ENCODE data around the gene TYK2.
"Not testable (repeated sequence)": the region's sequence is repeated elsewhere in the genome, so short reads cannot be mapped to it uniquely, and the experiment has no call there.

TYK2 gene

DNA sequence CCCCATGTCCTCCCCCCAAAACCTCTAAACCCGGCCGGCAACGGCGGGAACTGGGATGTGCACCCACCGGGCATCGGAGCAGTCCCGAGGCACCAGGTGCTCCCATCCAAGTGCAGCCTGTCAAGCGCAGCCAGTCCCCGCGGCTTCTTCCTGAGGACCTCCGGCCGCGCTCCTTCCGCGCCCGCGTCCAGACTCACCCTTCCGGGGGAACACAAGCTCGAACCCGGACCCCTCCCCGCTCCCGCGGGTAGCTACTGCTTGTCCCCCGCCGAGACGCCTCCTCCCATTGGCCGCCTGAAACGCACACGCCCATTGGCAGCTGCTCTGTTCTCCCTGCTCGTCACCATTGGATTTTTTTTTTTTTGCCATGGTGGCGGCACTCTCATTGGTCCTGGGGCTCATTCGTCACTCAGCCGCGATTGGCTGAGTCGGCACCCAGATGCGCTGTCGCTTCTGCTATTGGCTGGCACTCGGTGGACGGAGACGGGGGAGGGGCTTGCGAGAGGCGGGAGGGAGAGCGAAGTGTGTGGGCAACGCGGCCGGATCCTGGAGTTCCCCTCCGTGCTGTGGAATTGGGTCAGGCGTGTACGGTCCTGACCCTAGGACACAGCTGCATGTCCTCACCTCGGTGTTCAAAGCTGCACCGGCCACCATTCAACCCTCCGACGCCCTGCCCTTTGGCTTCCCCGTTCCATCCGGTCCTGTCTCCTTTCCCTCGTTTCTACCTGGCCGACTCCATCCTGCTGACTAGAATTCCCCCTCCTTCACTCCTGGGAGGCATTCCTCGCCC is at the start of gene TYK2:
TSS of gene TYK2 (minus strand) at position 260 of the 790 bp plus-strand sequence. CDS start 2,166 bp downstream, outside the sequence.
- DNase-seq (ENCODE audit: low spot score), result peak; percentile 97

DNA sequence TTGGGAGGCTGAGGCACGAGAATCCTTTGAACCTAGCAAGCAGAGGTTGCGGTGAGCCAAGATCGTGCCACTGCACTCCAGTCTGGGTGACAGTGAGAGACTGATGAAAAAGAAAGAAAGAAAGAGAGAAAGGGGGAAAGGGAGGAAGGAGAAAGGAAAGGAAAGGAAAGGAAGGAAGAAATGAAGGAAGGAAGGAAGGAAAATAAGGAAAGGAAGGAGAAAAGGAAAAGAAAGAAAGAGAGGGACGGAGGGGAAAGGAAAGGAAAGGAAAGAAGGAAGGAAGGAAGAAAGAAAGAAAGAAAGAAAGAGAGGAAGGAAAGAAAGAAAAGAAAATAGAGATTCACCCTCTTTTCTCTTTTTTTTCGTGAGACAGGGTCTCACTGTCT is 48.6 kb upstream of the TYK2 start:
- DNase-seq (ENCODE audit: low spot score), result no peak

DNA sequence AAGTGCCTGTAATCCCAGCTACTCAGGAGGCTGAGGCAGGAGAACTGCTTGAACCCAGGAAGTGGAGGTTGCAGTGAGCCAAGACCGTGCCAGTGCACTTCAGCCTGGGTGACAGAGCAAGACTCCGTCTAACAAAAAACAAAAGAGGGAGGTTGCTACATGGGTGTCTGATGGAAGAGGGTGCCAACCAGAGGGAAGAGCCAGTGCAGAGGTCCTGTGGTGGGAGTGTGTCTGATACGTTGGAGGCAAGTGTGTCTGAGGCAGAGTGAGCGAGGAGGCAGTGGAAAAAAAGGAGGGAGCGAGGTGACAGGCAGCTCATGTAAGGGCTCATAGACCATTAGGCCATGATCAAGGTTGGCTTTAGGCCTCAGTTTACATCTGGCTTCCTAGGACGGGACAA is 46.8 kb upstream of the TYK2 start:
- no peak for DNase-seq (ENCODE audit: low spot score)

DNA sequence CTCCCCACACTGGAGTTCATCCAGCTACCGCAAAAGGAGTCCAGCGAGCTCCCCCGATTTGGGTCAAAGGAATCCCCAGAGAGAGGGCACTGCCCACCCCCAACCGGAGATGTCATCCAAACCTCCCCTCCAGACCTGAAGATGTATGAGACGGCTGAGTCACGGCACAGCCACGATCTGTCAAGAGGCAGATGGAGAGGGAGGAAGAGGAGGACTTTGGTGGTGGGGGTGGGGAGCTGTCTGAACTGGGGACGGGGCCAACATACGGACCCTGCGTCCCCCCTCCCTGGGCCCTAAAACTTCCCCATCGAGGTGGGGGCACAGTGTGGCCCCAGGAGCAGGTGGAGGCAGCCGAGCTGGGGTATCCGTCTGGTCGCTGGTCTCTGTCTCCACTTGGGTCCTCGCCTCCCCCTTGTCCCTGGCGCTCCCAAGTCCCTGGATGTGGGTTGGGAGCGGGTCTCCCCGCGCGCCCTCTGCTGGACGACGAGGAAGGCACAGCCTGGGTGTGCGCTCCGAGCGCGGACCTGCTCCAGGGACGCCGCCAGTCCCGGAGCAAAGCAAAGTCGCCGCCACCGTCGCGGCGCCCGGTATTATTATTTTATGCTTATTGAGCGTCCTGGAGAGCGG is 43.8 kb upstream of the TYK2 start:
- peak; percentile 77 for DNase-seq (ENCODE audit: low spot score)

DNA sequence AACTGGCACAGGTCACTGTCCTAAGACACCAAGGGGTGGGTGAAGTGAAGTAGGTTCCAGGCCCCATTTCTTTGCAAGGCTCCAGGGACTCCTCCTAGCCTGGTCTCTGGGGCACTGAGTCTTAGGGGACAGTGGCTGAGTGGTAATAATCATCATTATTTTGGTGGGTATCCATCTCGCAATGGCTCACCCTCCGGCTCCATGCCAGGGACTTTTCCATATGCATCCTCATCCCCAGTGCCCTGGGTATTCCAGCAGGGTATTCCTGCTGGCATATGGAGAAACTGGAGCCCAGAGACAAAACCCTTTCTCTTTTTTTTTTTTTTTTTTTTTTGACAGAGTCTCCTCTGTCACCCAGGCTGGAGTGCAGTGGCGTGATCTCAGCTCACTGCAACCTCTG is 42.5 kb upstream of the TYK2 start:
- no peak for DNase-seq (ENCODE audit: low spot score)

DNA sequence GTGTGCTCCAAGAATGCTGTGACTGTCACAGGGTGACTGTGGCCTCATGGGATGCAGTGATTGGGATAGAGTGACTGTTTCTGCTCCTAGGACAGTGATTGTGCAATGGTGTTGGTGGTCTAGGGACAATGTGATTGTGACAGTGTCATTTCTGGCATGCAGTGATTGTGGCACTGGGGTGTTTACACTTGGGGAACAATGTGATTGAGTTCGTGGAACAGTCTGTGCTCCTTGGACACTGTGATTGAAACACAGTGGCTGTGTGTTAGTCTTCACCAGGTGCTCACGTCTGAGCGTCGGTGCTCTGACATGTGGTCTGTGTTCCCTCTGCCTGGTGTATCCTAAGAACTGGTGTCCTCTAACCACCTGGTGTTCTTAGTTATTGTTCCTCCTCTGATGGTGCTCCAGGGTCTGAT is 41.7 kb upstream of the TYK2 start:
- DNase-seq (ENCODE audit: low spot score), result no peak

DNA sequence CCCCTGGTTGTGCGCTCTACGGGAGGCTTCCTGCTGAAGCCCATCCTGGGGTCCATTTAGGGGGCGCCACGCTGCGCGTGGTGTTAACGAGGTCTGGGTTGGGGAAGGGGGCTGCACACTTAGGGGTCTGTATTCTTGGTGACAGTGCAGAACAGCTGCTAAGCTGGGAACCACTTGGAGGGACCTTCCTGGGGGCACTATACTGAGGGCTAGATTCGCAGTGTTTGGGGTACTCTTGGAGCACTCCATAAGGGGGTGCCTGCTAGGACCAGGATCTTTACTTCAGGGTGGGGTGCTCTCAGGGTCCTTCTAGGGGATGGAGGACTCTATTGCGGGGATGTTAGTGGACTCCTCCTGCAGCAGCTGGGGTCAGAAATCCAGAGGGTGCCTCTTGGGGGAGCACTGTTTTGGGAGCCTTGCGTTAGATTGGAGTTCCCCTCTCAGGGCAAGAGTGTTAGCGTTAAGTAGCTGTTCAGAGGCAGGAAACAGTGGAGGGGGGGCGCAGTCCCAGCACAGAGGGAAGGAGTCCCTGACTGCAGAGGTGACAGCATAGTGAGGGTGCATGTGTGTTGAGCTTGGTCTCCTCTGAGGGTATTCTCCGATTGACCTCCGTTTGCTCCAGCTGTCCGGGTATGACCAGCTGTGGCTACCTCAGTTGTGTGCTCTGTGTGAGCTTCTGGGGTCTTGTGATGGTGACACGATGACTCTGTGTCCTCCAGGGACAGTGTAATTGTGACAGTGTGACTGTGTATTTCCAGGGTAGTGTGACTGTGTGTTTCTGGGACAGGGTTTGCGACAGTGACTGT is 41.1 kb upstream of the TYK2 start:
- no peak for DNase-seq (ENCODE audit: low spot score)

DNA sequence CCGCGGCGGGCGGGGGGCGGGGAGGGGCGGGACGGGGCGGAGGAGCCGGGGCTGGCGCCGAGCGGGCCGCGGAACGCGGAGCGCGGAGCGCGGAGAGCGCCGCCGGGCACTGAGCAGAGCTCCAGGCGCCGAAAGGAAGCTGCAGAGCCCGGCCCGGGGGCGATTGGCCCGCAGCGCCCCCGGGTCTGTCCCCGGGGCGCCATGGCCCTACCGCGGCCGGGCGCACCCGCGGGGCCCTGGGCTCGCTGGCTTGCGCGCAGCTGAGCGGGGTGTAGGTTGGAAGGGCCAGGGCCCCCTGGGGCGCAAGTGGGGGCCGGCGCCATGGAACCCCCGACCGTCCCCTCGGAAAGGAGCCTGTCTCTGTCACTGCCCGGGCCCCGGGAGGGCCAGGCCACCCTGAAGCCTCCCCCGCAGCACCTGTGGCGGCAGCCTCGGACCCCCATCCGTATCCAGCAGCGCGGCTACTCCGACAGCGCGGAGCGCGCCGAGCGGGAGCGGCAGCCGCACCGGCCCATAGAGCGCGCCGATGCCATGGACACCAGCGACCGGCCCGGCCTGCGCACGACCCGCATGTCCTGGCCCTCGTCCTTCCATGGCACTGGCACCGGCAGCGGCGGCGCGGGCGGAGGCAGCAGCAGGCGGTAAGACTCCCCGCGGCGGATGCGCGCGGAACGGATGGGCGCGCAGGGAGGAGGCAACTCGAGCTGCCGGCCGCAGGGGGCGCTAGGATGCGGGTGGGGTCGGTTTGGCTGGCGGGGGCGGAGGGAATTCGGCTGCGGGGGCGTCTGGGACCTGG is 40.3 kb upstream of the TYK2 start, which contains the start of gene PDE4A:
TSS of gene PDE4A (plus strand) at position 95 of the 796 bp plus-strand sequence. CDS start at position 322, 227 bp downstream.
- DNase-seq (ENCODE audit: low spot score), result peak; percentile 54

DNA sequence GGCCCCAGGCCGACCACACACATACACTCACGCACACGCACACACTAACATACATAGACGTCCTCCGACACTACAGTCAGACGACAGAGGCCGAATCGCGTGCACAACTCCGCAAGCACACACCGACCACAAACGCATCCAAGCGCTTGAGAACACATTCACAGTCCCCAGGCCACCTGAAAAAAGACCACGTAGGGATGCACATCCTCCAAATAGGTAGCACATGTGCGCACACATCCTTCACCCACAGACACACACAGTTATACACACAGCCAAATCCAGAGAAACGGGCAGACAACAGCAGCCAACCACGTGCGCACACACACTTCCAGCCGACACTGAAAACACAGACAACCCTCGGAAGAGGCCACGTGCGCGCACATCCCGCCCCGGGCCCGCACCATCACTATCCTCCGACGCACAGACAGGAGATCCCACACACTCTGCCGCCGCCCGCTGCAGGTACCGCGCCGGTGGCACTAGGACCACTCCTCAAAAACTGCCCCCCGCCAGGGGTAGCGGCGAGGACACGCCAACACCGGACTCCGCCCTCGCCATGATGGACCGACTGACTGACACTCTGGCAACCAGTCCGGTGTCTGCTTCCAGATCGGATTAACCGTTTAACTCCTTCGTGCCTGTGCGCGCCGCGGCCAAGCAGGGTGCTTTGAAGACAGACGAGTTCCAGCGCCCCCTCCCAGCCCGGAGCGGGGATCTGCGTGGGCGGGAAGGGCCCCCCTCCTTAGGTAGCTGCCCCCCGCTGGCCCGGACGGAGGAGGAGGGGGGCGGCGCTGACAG is 39.5 kb upstream of the TYK2 start:
- peak; percentile 91 for DNase-seq (ENCODE audit: low spot score)

DNA sequence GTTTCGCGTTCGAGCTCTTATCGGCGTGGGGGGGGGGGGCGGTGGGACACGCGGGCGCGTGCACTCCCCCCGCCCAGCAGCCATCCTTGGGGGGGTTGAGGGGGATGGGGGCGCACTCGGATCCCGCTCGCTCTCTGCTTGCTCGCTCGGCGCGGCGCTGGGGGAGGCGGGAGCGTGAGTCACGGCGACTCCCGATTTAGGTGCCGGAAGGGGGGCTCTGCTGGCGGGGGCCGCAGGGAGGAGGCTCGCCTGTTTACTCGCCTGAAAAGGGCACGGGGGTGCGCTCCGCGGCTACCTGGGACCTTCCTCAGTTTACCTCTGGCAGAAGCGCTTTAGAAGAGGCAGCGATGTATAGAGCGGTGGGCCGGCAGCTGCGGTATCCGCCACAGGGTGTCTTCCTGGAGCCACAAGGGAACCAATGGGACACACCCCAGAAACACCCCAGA is 38.9 kb upstream of the TYK2 start:
- no peak for DNase-seq (ENCODE audit: low spot score)

DNA sequence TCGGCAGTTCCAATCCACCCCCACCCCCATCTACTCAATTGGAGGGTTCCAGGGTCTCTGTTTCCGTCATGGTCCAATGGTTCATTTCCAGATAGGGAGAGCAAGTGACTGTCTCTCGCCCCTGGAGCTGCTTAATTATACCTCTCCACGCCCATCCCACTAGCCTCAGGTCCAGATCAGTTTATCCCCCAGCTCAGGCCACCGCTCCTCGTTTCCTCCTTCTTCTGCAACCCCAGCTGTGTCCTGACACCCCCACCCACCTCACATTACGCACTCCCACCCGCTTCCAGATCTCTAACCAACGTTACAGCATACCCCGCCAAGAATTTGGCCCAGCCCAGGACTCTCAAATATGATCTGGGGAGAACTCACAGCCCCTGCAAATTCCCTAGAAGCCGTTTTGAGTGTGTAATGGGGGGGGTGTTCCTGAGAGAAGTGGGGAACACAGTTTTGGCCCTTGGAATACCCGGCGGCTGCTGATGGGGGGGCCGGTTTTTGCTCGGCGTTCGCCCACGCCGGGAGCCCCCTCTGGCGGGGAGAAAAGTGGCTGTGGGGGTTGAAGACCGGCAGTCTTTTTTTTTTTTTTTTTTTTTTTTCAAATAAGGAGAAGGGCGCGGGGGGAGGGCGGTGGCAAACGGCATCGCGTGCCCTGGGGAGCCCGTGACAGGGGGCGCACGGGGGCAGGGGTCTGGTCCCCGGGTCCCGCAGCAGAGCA is 38.3 kb upstream of the TYK2 start:
- DNase-seq (ENCODE audit: low spot score), result peak; percentile 55

DNA sequence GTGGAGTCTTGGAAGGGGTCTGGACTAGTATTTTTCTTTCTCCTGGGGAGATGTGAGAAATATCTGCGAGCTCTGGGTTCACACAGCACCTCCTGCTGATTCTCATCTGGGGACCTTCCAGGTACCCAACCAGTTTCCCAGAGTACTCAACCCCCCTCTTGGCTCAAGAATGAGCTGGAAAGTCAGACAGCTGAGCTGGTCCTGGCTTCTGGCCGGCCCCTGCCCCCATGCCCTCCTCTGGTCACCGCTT is 37.8 kb upstream of the TYK2 start:
- DNase-seq (ENCODE audit: low spot score), result no peak

DNA sequence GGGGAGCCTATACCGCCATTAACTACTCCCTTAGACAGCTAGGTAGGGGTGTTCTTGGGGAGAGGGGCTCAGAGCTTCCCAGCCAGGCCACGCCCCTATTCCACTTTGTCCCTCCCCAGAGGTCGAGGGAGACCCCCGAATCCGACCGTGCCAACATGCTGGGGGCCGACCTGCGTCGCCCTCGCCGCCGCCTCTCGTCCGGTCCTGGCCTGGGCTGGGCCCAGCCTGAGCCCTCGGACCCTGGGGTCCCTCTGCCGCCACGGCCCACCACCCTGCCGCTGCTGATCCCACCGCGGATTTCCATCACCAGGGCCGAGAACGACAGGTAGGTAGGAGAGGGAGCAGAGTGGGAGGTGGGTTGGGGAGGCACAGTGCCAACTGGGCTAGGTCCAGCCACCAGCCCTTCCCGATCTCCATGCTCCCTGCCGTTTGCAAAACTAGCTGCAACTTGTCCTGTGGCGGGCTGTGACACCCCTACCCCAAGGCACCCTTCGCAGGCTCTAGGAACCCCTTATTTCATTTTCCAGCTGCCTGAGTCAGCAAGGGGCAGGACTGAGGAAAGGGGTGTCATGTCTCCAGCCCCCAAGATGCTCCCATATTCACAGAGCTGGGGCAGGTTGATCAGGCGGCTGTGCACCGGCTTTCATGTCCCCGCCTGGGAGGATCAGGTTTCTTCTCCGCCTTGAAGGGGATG is 37.3 kb upstream of the TYK2 start:
- no peak for DNase-seq (ENCODE audit: low spot score)

DNA sequence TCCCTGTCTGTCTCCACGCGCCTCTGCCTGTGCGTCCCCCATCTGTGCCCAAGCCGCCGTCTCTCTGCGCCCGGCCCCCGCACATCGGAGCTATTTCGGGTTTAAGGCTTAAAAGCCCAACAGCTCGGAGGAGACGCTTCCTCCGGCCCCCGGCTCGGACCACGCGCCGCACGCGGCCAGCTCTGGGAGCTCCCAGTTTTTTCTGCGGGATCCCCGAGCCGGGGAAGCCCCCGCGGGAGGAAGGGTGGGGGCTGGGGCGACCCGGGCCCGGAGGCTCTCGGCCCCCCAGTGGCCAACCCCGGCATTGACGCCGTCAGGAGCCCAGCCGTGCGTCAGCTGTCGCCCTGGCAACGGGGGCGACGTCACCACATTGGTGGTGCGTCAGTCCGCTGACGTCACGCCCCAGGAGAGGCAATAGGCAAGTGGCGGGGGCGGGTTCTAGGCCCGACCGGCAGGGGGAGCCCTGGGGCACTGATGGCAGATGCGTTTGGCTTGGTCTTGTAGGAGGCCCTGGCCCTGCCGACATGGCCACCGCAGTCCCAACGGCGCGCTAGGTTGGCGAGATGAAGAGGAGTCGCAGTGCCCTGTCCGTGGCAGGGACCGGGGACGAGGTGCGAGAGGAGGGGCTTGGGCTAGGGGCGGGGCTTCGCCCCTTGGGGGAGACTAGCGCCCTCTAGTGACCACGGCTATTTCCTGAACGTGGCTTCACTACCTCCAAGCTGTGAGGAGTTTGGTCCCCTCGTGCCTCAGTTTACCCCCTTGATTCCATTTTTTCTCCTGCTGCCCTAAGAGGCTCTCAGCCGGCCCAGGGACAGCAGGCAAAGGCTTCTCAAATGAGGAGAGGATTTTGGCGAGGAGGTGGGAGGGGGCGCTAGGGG is 36.2 kb upstream of the TYK2 start:
- DNase-seq (ENCODE audit: low spot score), result peak; percentile 93

DNA sequence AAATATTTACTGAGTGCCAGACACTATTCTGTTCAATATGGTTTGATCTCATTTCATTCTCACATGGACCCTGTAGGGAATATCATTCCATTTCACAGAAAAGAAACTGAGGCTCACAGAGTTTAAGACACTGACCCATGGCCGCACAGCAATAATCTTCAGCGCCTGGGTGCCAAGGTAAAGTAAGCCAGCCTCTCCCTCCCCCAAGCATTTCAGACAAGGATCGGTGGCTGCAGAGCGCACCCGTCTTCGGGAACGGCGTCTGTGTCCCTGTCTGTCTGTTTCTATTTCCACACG is 35.7 kb upstream of the TYK2 start:
- DNase-seq (ENCODE audit: low spot score), result no peak

DNA sequence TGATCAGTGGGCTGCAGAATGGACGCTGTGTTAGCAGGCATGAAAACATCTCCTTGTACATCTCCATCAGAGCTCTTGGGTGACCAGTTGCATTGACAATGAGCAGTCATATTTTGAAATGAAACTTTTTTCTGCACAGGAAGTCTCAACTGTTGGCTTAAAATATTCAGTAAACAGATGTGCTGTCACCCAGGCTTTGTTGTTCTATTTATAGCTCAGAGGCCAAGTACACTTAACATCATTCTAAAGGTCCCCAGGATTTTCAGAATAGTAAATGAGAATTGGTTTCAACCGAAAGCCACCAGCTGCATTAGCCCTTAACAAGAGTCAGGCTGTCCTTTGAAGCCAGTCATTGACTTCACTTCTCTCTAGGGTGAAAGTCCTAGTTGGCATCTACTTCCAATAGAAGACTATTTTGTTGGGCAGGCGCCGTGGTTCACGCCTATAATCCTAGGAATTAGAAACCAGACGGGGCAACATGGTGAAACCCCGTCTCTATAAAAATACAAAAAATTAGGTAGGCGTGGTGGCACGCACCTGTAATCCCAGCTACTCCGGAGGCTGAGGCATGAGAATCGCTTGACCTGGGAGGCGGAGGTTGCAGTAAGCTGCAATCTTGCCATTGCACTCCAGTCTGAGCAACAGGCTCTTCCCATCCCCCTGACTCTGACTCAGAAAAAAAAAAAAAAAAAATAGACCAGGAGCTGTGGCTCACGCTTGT is 32.0 kb upstream of the TYK2 start:
- no peak for DNase-seq (ENCODE audit: low spot score)

DNA sequence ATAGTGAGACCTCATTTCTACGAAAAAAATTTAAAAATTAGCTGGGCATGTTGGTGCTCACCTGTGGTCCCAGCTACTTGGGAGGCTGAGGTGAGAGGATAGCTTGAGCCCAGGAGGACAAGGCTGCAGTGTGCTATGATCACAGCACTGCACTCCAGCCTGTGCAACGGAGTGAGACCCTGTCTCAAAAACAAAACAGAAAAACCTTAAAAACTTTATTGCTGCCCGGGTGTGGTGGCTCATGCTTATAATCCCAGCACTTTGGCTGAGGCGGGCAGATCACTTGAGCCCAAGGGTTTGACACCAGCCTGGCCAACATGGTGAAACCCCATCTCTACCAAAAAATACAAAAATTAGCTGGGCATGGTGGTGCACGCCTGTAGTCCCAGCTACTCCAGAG is 30.9 kb upstream of the TYK2 start:
- not testable (repeated sequence) for DNase-seq (ENCODE audit: low spot score)

DNA sequence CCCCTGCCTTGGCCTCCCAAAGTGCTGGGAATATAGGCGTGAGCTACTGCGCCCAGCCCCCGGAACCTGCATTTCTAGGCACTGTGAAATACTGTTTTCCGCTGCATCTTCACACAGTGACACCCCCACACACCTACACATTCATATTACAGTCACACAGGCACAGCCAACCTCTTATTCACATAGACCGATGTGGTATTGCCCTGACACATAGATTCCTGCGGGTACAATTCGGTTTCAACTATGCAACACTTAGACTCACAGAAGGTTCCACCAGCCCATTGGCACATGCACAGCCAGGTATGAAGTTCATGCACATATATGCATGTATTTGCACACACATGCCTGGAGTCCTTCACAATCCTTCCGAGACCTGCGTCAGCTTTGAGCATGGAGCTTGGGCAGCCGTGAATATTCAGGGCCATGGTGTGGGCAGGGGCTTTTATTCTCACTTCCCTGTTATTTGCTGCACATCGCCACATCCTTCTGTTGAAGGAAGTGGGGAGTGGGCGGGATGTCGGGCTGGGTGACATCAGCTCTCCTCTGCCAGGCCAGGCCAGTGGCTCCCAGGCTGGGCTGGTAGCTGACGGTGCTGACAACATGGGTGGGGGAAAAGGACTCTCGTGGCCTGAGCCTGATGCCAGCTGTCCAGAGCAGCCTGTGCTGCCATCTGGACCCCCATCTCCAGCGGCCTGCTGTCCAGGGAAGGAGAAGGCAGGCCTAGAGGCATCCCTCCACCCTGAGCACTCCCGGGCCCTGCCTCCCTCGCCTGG is 28.3 kb upstream of the TYK2 start:
- no peak for DNase-seq (ENCODE audit: low spot score)

Measured in SW480 (cell line).